Endodermal cell (in vitro differentiated cells): ENCODE measurements around the gene IL1R1. TPM values are rescaled to one million over a fixed set of nuclear protein-coding genes. Genes with fewer than 3 reads are reported as not detected.

Experiments
- DNase-seq: peaks from one replicate; pipeline ENCODE4 v3.0.0-alpha.2; 2017
- H3K27ac ChIP-seq: 2 replicates; pipeline ENCODE4 v1.5.1; 2013; ENCODE audit warnings: mild to moderate bottlenecking, low read depth, low read length, moderate library complexity
- H3K27me3 ChIP-seq: 2 replicates; pipeline ENCODE4 v1.6.1; 2013; ENCODE audit warnings: mild to moderate bottlenecking, low read length, moderate library complexity; ENCODE audit not compliant: insufficient read depth, control insufficient read depth, poor library complexity, severe bottlenecking
- H3K36me3 ChIP-seq: 2 replicates; pipeline ENCODE4 v1.7.0; 2013; ENCODE audit warnings: mild to moderate bottlenecking, low read length, moderate library complexity; ENCODE audit not compliant: control insufficient read depth, insufficient read depth
- H3K4me1 ChIP-seq: one replicate; pipeline ENCODE4 v1.7.0; 2013; ENCODE audit warnings: low read length; ENCODE audit not compliant: control insufficient read depth, insufficient read depth
- H3K4me3 ChIP-seq: 2 replicates; pipeline ENCODE4 v1.5.1; 2013; ENCODE audit warnings: mild to moderate bottlenecking, low read length, moderate library complexity
- H3K9ac ChIP-seq: 2 replicates; pipeline ENCODE4 v1.6.1; 2013; ENCODE audit warnings: mild to moderate bottlenecking, low read length, moderate library complexity; ENCODE audit not compliant: poor library complexity, severe bottlenecking; ENCODE audit errors: extremely low read depth
- H3K9me3 ChIP-seq: 2 replicates; pipeline ENCODE4 v1.6.1; 2013; ENCODE audit warnings: mild to moderate bottlenecking, low read length, moderate library complexity; ENCODE audit not compliant: control insufficient read depth
- H3K27ac Mint-ChIP-seq: 2 replicates; pipeline ENCODE4 v1.8.0; 2020; ENCODE audit warnings: mixed read lengths
- H3K27me3 Mint-ChIP-seq: 2 replicates; pipeline ENCODE4 v1.8.0; 2021; ENCODE audit warnings: mild to moderate bottlenecking, mixed read lengths; ENCODE audit not compliant: insufficient read depth
- H3K36me3 Mint-ChIP-seq: 2 replicates; pipeline ENCODE4 v1.8.0; 2020; ENCODE audit warnings: low read depth, mixed read lengths
- H3K4me1 Mint-ChIP-seq: 2 replicates; pipeline ENCODE4 v1.8.0; 2020; ENCODE audit warnings: mixed read lengths
- H3K4me3 Mint-ChIP-seq: 2 replicates; pipeline ENCODE4 v1.8.0; 2020; ENCODE audit warnings: mild to moderate bottlenecking, moderate library complexity, mixed read lengths
- H3K9me3 Mint-ChIP-seq: 2 replicates; pipeline ENCODE4 v1.8.0; 2020; ENCODE audit warnings: mild to moderate bottlenecking, mixed read lengths
- WGBS, 2 experiments: methylation state at CpG; one replicate each; pipeline versions ENCODE4 v1.1.5 to v1.1.7; 2013; ENCODE audit warnings: missing lambda C conversion rate in 2 of 2, mixed read lengths in 1 of 2; ENCODE audit not compliant: insufficient coverage in 1 of 2, insufficient read length in 1 of 2; 5-methylcytosine and 5-hydroxymethylcytosine counted together
- total RNA-seq, 2 donors: library from RNA; stranded (reverse); fragmentation: NEBNext Ultra II Directional in 1 of 2; extraction: Animal tissue kit (Norgen Biotek cat#: 25700) in 1 of 2; gene quantifications; 2 replicates in 1 of 2; 3 replicates in 1 of 2; pipeline ENCODE4 v1.2.1, GENCODE V29; 2021
- TF ChIP-seq, protein P1 (sequence below): fragments of 200-600 bp; sonication (generic); conservative IDR thresholded peaks from 2 replicates; pipeline ENCODE4 v1.5.0; 2021; ENCODE audit warnings: antibody characterized with exemption, mild to moderate bottlenecking

Gene IL1R1
- total RNA-seq, 2 donors from 2014 or later, result 3.0 to 4.1 TPM

DNA sequence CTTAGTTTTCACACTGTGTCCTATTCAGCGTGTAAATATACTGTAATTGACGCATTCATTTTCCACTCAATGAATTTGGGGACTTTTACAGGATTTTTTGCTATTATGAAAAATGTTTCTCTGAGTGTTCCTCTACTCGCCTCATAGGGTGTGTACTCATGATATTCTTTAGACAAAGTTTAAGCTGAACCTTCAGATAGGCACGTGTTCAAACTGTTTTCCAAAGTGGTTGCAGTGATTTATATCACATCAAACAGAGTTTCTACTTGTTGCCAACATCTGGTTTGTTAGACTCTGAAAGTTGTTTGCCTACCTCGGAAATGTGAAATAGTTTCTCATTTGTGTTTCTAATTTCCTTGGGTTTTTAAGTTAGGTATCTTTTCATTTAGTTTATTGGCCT, 46.4 kb upstream of the IL1R1 start:
- no peak for DNase-seq
- no peak overlapping the region for H3K9ac ChIP-seq
- Mint-ChIP-seq H3K27ac (no peak overlapping the region), H3K4me1 (peaks cover 3% of the 10 kb centered on the region), H3K27me3 (no peaks in the 10 kb centered on the region), H3K9me3 (no peaks in the 10 kb centered on the region), H3K4me3 (no peak overlapping the region), H3K36me3 (no peaks in the 10 kb centered on the region)
- H3K27ac ChIP-seq, result no peak overlapping the region
- H3K9me3 ChIP-seq, result no peaks in the 10 kb centered on the region
- TF ChIP-seq, protein P1, sequence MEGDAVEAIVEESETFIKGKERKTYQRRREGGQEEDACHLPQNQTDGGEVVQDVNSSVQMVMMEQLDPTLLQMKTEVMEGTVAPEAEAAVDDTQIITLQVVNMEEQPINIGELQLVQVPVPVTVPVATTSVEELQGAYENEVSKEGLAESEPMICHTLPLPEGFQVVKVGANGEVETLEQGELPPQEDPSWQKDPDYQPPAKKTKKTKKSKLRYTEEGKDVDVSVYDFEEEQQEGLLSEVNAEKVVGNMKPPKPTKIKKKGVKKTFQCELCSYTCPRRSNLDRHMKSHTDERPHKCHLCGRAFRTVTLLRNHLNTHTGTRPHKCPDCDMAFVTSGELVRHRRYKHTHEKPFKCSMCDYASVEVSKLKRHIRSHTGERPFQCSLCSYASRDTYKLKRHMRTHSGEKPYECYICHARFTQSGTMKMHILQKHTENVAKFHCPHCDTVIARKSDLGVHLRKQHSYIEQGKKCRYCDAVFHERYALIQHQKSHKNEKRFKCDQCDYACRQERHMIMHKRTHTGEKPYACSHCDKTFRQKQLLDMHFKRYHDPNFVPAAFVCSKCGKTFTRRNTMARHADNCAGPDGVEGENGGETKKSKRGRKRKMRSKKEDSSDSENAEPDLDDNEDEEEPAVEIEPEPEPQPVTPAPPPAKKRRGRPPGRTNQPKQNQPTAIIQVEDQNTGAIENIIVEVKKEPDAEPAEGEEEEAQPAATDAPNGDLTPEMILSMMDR, result no peak
- 89 to 100% methylated on average over 1 to 5 of the region's 5 CpGs for WGBS, 2 experiments
- no peak overlapping the region for H3K4me3 ChIP-seq
- H3K27me3 ChIP-seq, result no peaks in the 10 kb centered on the region
- no peaks in the 10 kb centered on the region for H3K4me1 ChIP-seq
- H3K36me3 ChIP-seq, result no peaks in the 10 kb centered on the region

DNA sequence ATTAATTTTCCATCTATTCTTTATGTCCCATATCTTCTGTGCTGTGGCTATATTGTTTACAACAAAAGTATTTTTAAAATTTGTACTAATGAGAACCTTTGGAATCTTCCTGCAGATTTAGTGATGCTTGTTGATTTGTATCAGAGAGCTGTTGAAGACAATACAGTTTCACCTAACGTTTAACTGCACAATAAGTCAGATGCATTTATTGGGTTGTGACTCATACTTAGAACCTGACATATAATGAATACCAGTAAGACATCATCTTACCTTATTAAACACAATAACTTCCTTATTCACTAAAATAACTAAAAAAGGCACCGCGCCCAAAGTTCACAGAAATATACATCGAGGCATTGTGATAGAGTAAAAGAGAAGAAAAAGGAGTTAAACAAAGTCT, 43.8 kb upstream of the IL1R1 start:
- no peaks in the 10 kb centered on the region for H3K36me3 ChIP-seq
- H3K9me3 Mint-ChIP-seq, result no peaks in the 10 kb centered on the region
- H3K27ac Mint-ChIP-seq, result no peak overlapping the region
- no peak overlapping the region for H3K27ac ChIP-seq
- 90 to 100% methylated on average over 1 to 4 of the region's 4 CpGs for WGBS, 2 experiments
- H3K9me3 ChIP-seq, result peaks cover 6% of the 10 kb centered on the region
- H3K27me3 Mint-ChIP-seq, result no peaks in the 10 kb centered on the region
- no peak overlapping the region for H3K4me3 Mint-ChIP-seq
- H3K4me1 ChIP-seq, result no peaks in the 10 kb centered on the region
- H3K4me3 ChIP-seq, result no peak overlapping the region
- H3K4me1 Mint-ChIP-seq, result peaks cover 3% of the 10 kb centered on the region
- no peaks in the 10 kb centered on the region for H3K36me3 Mint-ChIP-seq
- no peaks in the 10 kb centered on the region for H3K27me3 ChIP-seq
- TF ChIP-seq, protein P1, result no peak
- H3K9ac ChIP-seq, result no peak overlapping the region
- no peak for DNase-seq

DNA sequence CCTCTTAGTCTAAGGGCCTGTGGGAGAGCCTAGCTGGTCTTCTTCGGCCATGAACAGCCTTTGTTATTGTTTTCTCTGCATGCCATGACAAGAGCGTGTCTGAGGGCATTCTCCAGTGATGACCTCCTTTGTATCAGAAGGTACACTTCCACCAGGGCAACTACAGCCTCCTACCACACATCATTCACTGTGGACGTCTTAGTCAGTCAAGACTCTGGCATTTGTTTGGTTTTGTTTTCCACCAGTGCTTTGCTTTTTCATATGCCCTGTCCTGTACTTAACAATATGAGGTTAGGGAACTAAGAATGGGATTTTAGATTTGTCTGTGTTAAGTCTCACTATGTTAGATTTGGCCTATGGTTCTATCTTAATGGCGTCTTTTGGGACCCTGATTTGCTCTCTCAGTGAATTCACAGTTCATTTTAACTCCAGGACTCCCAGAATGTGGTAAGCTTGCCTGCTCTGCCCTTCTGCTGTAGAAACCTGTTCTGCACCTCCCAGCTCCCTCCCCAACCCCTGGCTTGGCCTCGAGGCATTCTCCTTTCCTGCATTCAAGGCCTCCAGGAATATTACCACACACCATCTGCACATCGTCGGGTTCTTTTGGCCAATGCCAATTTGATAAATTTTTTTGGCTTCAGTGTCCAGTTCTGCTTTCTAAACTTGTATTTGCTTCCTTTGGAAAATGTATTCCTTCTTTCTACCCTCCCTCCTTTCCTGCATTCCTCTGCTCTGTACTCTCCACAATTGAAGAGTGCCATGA, 42.8 kb upstream of the IL1R1 start:
- Histone ChIP-seq H3K27me3 (no peaks in the 10 kb centered on the region), H3K9me3 (peaks cover 6% of the 10 kb centered on the region), H3K27ac (no peak overlapping the region), H3K36me3 (no peaks in the 10 kb centered on the region), H3K9ac (no peak overlapping the region), H3K4me3 (no peak overlapping the region), H3K4me1 (no peaks in the 10 kb centered on the region)
- no peaks in the 10 kb centered on the region for H3K9me3 Mint-ChIP-seq
- H3K36me3 Mint-ChIP-seq, result no peaks in the 10 kb centered on the region
- H3K4me1 Mint-ChIP-seq, result peaks cover 3% of the 10 kb centered on the region
- H3K4me3 Mint-ChIP-seq, result no peak overlapping the region
- TF ChIP-seq, protein P1, result no peak
- WGBS, 2 experiments, result 87 to 100% methylated on average over 3 to 7 of the region's 7 CpGs
- no peaks in the 10 kb centered on the region for H3K27me3 Mint-ChIP-seq
- no peak overlapping the region for H3K27ac Mint-ChIP-seq
- DNase-seq, result no peak
